NCI-H226 (cell line): ENCODE data around the gene MAT1A.
"Not testable (repeated sequence)": the region's sequence is repeated elsewhere in the genome, so short reads cannot be mapped to it uniquely, and the experiment has no call there.

Source experiments
- DNase-seq: peaks from one replicate; pipeline ENCODE4 v3.0.0-alpha.2; 2015

Gene MAT1A

DNA sequence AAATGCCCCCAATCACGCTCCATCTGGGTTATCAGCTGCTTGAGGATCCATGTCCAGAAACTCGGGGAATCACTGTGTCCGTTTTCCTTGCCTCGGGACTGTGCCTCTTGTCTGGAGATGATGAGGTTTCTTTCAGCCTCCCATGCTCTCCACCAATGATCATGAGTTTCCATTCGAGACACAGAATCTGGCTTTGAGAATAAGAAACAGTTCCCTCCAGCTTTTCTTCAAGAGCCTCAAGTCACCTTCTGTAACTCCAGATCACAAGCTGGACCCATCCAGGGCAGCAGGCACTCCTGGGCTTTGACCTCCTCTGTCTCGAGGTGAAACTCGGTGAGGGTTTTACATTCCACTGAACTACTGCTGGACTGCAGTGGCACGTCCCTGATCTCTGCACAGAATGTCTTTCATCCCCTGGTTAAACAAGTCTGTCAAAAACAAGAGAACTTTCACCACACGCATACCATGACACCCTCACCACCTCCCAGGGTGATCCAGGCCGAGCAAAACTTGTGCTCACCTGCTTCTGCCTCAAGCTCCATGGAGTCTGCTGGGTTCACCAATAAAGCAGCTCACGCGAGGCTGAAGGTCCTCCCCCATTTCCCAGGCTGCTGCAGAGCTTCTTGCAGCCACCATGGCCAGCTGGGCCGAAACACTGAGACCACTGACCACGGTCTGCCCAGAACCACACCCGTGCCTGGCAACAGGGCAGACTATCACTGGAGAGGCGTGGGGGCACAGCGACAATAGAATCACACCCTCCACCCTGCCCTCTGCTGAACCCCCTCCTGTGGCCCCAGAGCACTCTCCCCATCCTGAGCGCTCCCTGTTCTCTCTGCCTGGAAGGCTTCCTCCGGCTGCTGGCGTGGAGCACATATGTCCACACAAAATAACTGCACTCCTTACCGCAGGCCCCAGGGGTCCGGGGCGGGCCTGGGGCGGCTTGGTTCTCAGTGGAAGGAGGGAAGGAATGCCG, 25.1 kb downstream of the MAT1A start:
- DNase-seq, result no peak

DNA sequence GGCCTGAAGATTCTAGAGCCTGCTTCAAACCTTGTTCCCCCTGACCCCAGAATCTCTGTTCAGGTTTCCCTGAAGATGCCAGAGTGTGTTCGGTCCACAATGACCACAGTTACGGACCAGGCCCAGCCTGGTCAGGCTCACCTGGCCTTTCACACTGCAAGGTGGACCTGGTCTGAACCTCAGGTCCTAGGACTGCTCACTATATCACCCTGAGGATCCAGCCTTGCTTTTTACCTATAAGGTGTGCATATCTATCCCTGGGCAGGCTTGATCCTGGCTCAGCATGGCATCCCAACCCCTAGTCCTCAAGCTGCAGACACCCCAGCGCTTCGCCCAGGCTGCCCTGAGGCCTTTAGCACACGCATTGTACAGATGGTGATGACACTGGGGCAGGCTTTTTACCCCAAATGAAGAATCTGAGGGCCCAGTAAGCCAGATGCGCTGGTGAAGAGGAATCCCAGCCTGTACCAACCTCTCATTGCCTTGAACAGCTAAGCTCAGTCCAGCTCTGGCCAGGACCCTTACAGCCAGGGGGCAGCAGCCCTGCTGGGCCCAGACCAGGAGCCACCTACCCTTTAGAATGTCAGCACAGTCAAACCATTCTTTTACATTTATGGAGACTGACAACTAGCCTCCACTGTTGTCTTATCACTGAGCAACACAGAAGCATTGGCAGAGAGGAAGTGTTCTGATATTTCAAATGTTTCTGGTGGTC, 28.0 kb downstream of the MAT1A start:
- DNase-seq, result no peak

GRCh38 chr10:80260295-80261243, 28.9 kb downstream of the MAT1A start:
- DNase-seq, result no peak

- no peak for DNase-seq
Observed at GRCh38 chr10:80259405-80259871, 30.0 kb downstream of the MAT1A start.

GRCh38 chr10:80256798-80257197, 32.7 kb downstream of the MAT1A start:
- DNase-seq, result not testable (repeated sequence)

GRCh38 chr10:80254726-80255125, 34.7 kb downstream of the MAT1A start:
- not testable (repeated sequence) for DNase-seq

DNA sequence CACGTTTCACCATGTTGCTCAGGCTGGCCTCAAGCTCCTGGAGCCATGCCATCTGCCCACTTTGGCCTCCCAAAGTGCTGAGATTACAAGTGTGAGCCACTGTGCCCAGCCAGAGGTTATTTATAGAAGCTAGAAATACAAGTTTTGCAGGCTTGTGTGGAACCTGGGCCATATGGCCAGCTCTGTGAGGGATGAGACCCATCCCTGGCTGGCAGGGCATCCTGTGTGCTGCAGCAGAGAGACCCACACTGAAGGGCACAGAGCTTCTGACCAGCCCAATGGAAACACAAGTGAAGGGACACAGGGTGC, 35.5 kb downstream of the MAT1A start:
- not testable (repeated sequence) for DNase-seq

GRCh38 chr10:80253266-80253962, 36.0 kb downstream of the MAT1A start:
- DNase-seq, result no peak

DNA sequence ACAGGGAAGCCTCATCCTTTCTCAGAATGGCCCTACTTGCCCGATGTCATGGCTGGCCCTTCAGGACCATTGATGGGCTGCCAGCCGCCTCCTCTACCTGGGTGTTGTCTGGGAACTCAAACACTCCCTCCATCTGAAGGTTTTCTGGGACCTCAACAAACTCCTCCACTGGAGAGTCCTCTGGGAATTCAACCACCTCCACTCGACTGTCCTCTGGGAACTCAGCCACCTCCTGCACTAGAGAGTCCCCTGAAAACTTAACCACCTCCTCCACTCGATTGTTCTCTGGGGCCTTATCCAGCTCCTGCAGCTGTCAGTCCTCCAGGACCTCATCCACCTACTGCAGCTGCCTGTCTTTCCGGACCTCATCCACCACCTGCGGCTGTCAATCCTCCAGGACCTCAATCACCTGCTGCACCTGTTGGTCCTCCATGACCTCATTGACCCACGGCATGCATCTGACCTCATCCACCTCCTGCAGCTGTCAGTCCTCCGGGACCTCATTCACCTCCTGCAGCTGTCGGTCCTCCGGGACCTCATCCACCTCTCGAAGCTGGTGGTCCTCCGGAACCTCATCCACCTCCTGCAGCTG, 37.1 kb downstream of the MAT1A start:
- no peak for DNase-seq

GRCh38 chr10:80251703-80252280, 37.7 kb downstream of the MAT1A start:
- not testable (repeated sequence) for DNase-seq

- not testable (repeated sequence) for DNase-seq
Observed at GRCh38 chr10:80250399-80250798, 39.1 kb downstream of the MAT1A start.

- DNase-seq, result not testable (repeated sequence)
Observed at GRCh38 chr10:80249906-80250305, 39.6 kb downstream of the MAT1A start.

DNA sequence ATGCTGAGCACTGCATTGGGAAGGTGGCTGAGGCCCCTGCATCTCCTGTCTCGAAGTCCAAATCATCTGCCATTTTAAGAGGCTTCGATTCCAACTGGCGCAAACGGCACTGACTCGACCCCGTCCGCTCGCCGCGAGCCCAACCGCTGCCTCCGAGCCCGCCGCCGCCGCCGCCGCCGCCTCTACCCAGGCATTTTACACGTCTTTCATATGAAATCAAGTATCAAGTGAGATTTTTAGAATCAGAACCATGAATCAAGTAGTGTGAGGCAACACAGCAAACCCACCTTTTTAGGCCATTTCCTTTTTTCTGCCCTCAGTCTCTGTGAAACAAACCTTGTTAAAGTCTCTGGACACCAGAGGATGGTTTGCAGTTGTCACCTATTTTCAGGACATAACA, 41.8 kb downstream of the MAT1A start:
- DNase-seq, result not testable (repeated sequence)

GRCh38 chr10:80244371-80244770, 45.1 kb downstream of the MAT1A start:
- DNase-seq, result not testable (repeated sequence)

- not testable (repeated sequence) for DNase-seq
Observed at GRCh38 chr10:80242341-80242740, 47.1 kb downstream of the MAT1A start.

DNA sequence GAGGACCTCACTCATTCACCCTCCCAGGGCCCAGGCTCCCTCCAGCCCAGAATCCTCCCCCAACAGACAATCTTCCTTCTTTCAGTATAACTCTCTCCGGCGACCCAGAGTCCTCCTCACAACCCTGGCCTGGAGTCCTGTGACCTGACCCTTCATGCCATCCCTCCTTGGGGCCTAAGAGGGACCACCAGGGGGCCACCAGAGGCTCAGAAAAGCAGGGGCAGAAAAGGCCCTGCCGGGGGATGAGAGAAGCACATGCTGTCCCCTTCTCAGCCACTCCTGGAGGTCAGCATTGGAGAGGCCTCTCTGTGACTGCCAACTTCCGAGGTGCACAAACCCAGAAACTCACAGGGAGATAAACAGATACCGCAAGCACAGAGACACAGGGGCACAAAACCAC, 53.0 kb downstream of the MAT1A start:
- not testable (repeated sequence) for DNase-seq

GRCh38 chr10:80234331-80235235, 54.9 kb downstream of the MAT1A start:
- DNase-seq, result not testable (repeated sequence)

GRCh38 chr10:80233871-80234270, 55.6 kb downstream of the MAT1A start:
- DNase-seq, result not testable (repeated sequence)

- not testable (repeated sequence) for DNase-seq
Observed at GRCh38 chr10:80226723-80227122, 62.7 kb downstream of the MAT1A start.

DNA sequence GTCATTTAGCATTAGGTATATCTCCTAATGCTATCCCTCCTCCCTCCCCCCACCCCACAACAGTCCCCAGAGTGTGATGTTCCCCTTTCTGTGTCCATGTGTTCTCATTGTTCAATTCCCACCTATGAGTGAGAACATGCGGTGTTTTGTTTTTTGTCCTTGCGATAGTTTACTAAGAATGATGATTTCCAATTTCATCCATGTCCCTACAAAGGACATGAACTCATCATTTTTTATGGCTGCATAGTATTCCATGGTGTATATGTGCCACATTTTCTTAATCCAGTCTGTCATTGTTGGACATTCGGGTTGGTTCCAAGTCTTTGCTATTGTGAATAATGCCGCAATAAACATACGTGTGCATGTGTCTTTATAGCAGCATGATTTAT, 66.4 kb downstream of the MAT1A start:
- not testable (repeated sequence) for DNase-seq
